MM.1S (cell line): Measurements from ENCODE around the gene CAGE1.

ENCODE experiments used
- DNase-seq: peaks from one replicate; pipeline ENCODE4 v3.0.0-alpha.2; 2015
- H2AFZ ChIP-seq: fragments of 300-600 bp; sonication (generic); 2 replicates; pipeline ENCODE4 v1.6.0; 2016; ENCODE audit warnings: antibody characterized with exemption, low read length
- H3F3A ChIP-seq: fragments of 300-600 bp; sonication (generic); 2 replicates; pipeline ENCODE4 v1.6.1; 2016; ENCODE audit warnings: mild to moderate bottlenecking, antibody characterized with exemption, low read length, moderate library complexity, mixed read lengths; ENCODE audit not compliant: insufficient read depth
- H3K27ac ChIP-seq: fragments of 300-600 bp; sonication (generic); 2 replicates; pipeline ENCODE4 v1.5.1; 2016; ENCODE audit warnings: mild to moderate bottlenecking, low read length
- H3K27me3 ChIP-seq: fragments of 300-600 bp; sonication (generic); replicated peaks from 2 replicates; pipeline ENCODE4 v1.6.0; 2016; ENCODE audit warnings: low read length; ENCODE audit not compliant: insufficient read depth
- H3K36me3 ChIP-seq: fragments of 300-600 bp; sonication (generic); replicated peaks from 2 replicates; pipeline ENCODE4 v1.6.1; 2016; ENCODE audit warnings: mild to moderate bottlenecking, low read length, mixed read lengths; ENCODE audit not compliant: insufficient read depth
- H3K4me1 ChIP-seq: fragments of 300-600 bp; sonication (generic); 2 replicates; pipeline ENCODE4 v1.6.1; 2016; ENCODE audit warnings: low read length, mixed read lengths
- H3K4me2 ChIP-seq: fragments of 300-600 bp; sonication (generic); 2 replicates; pipeline ENCODE4 v1.6.0; 2016; ENCODE audit warnings: low read depth, low read length
- H3K4me3 ChIP-seq: fragments of 300-600 bp; sonication (generic); 2 replicates; pipeline ENCODE4 v1.5.1; 2016; ENCODE audit warnings: low read length, mixed read lengths
- H3K79me2 ChIP-seq: fragments of 300-600 bp; sonication (generic); 2 replicates; pipeline ENCODE4 v1.6.1; 2016; ENCODE audit warnings: mixed run types, low read length, mixed read lengths
- H3K9ac ChIP-seq: fragments of 300-600 bp; sonication (generic); 2 replicates; pipeline ENCODE4 v1.6.1; 2016; ENCODE audit warnings: low read length, mixed read lengths
- H3K9me2 ChIP-seq: fragments of 300-600 bp; sonication (generic); replicated peaks from 2 replicates; pipeline ENCODE4 v1.6.1; 2016; ENCODE audit warnings: mild to moderate bottlenecking, low read length, mixed read lengths; ENCODE audit not compliant: insufficient read depth
- H3K9me3 ChIP-seq: fragments of 300-600 bp; sonication (generic); replicated peaks from 2 replicates; pipeline ENCODE4 v1.6.1; 2016; ENCODE audit warnings: mild to moderate bottlenecking, low read length, mixed read lengths; ENCODE audit not compliant: insufficient read depth
- H4K20me1 ChIP-seq: fragments of 300-600 bp; sonication (generic); 2 replicates; pipeline ENCODE4 v1.6.1; 2016; ENCODE audit warnings: mild to moderate bottlenecking, low read length, moderate library complexity, mixed read lengths; ENCODE audit not compliant: insufficient read depth
- EZH2 ChIP-seq: fragments of 300-600 bp; sonication (generic); optimal IDR thresholded peaks from 2 replicates; pipeline ENCODE3; 2017; ENCODE audit warnings: low read depth, mild to moderate bottlenecking, antibody characterized with exemption, low read length, mixed read lengths
- EZH2phosphoT487 ChIP-seq: fragments of 300-600 bp; sonication (generic); IDR thresholded peaks from 2 replicates; pipeline ENCODE4 v1.6.1; 2018; ENCODE audit warnings: antibody characterized with exemption, low read length
- TF ChIP-seq, protein P1 (sequence below): fragments of 300-600 bp; sonication (generic); IDR thresholded peaks from 2 replicates; pipeline ENCODE4 v1.5.1; 2016; ENCODE audit warnings: antibody characterized with exemption, low read length, mixed read lengths

Gene CAGE1

DNA sequence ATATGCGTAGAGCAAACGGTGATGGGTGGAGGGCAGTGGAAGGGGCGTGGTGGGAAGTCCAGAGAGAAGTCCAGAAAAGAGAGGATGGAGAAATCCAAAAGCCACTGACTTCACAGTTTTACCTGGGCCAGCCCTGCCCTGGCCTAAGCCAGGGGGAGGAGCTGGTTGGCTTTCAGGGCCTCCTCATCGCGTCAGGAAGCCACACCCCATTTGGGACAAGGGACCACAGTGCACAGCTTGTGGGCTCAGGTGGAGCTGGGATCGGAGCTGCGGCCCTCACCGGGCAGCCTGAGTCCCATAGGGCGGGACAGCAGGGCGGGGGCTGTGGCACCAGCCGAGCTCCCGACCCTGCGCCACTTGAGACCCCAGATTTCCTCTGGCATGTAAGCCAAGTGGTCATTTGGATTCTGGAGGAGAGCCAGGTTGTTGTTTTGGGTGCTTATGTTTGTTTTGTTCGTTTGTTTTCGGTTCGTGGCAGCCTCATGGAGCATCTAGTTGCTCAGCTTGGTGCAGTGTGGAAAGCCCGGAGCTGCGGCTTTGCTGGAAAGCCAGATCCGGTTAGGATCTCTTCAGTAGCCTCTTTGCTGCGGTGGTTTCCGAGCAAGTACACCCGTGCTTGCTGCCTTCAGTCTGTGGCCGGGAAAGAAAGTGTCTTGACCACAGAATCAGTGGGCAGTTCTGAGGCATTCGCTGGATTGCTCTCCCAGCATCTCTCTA lies 42.3 kb upstream of the CAGE1 start:
- Histone ChIP-seq H3K27me3 (no peaks in the 10 kb centered on the region), H2AFZ (no peak overlapping the region), H3F3A (no peaks in the 10 kb centered on the region), H3K9me2 (no peaks in the 10 kb centered on the region), H3K4me3 (no peak overlapping the region), H3K4me1 (no peaks in the 10 kb centered on the region), H3K4me2 (no peak overlapping the region), H3K79me2 (no peaks in the 10 kb centered on the region), H3K27ac (no peak overlapping the region), H4K20me1 (no peaks in the 10 kb centered on the region), H3K9me3 (no peaks in the 10 kb centered on the region), H3K36me3 (no peaks in the 10 kb centered on the region), H3K9ac (no peak overlapping the region)
- TF ChIP-seq EZH2phosphoT487 = no peak
- TF ChIP-seq, protein P1, sequence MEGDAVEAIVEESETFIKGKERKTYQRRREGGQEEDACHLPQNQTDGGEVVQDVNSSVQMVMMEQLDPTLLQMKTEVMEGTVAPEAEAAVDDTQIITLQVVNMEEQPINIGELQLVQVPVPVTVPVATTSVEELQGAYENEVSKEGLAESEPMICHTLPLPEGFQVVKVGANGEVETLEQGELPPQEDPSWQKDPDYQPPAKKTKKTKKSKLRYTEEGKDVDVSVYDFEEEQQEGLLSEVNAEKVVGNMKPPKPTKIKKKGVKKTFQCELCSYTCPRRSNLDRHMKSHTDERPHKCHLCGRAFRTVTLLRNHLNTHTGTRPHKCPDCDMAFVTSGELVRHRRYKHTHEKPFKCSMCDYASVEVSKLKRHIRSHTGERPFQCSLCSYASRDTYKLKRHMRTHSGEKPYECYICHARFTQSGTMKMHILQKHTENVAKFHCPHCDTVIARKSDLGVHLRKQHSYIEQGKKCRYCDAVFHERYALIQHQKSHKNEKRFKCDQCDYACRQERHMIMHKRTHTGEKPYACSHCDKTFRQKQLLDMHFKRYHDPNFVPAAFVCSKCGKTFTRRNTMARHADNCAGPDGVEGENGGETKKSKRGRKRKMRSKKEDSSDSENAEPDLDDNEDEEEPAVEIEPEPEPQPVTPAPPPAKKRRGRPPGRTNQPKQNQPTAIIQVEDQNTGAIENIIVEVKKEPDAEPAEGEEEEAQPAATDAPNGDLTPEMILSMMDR = no peak
- TF ChIP-seq EZH2 = no peak
- DNase-seq = no peak

DNA sequence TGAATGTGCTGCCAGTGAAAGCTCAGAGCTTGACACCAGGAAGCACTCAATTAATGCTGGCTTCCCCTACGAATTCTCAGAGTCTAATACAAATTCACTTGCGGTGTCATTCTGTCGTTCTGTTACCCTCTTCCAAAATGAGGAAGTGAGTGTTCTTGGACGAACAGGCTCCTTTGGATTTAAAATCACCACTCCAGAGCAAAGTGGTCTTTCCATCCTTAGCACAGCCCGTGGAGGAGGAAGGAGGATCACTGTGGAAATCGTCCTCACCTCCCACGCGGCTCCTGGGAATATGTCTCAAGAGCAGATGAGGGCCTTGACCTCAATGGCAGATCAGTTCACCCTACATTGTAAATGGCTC lies 41.8 kb upstream of the CAGE1 start:
- Histone ChIP-seq H3K36me3 (no peaks in the 10 kb centered on the region), H3K4me3 (no peak overlapping the region), H3K27ac (no peak overlapping the region), H3K79me2 (no peaks in the 10 kb centered on the region), H3K27me3 (no peaks in the 10 kb centered on the region), H3K9ac (no peak overlapping the region), H3K4me1 (no peaks in the 10 kb centered on the region), H3K9me2 (no peaks in the 10 kb centered on the region), H3F3A (no peaks in the 10 kb centered on the region), H3K4me2 (no peak overlapping the region), H3K9me3 (no peaks in the 10 kb centered on the region), H2AFZ (no peak overlapping the region), H4K20me1 (no peaks in the 10 kb centered on the region)
- TF ChIP-seq EZH2 (no peak), EZH2phosphoT487 (no peak)
- TF ChIP-seq, protein P1 = no peak
- no peak for DNase-seq

GRCh38 chr6:7426447-7427169 lies 37.1 kb upstream of the CAGE1 start:
- DNase-seq = no peak
- TF ChIP-seq, protein P1 = no peak
- TF ChIP-seq EZH2 (no peak), EZH2phosphoT487 (no peak)
- no peaks in the 10 kb centered on the region for H3K27me3 ChIP-seq
- H3K4me1 ChIP-seq = no peaks in the 10 kb centered on the region
- no peaks in the 10 kb centered on the region for H4K20me1 ChIP-seq
- no peak overlapping the region for H2AFZ ChIP-seq
- no peaks in the 10 kb centered on the region for H3K79me2 ChIP-seq
- no peak overlapping the region for H3K4me3 ChIP-seq
- no peaks in the 10 kb centered on the region for H3K9me3 ChIP-seq
- H3K9me2 ChIP-seq = no peaks in the 10 kb centered on the region
- no peaks in the 10 kb centered on the region for H3F3A ChIP-seq
- no peak overlapping the region for H3K4me2 ChIP-seq
- H3K9ac ChIP-seq = no peak overlapping the region
- no peak overlapping the region for H3K27ac ChIP-seq
- no peaks in the 10 kb centered on the region for H3K36me3 ChIP-seq
